T-helper 2 cell (primary cell): ENCODE measurements around the gene ADK.

Experiments
- DNase-seq, 5 experiments: peaks; one replicate each; pipeline versions ENCODE4 v3.0.0 to v3.0.0-alpha.2; 2012 to 2022

Gene ADK

GRCh38 chr10:74752371-74753040 is 601.5 kb downstream of the ADK start:
- no peak for DNase-seq

- DNase-seq, result no peak
Measured at GRCh38 chr10:74753442-74754211, 602.6 kb downstream of the ADK start.

- no peak for DNase-seq
Measured at GRCh38 chr10:74754381-74754821, 603.4 kb downstream of the ADK start.

GRCh38 chr10:74755273-74755672 is 604.3 kb downstream of the ADK start:
- peak in 1 of 5 experiments; percentile 14 for DNase-seq
